Ishikawa (cell line): Measurements from ENCODE around the gene FGFR3.

ENCODE experiments used
- CEBPB ChIP-seq: IDR thresholded peaks from 2 replicates; pipeline ENCODE4 v1.6.1; 2012
- CREB1 ChIP-seq: IDR thresholded peaks from 2 replicates; pipeline ENCODE4 v1.6.1; 2012; ENCODE audit warnings: low read depth
- EGR1 ChIP-seq: IDR thresholded peaks from 2 replicates; pipeline ENCODE4 v1.6.1; 2012
- EP300 ChIP-seq: IDR thresholded peaks from 2 replicates; pipeline ENCODE4 v1.6.1; 2012; ENCODE audit warnings: borderline replicate concordance
- FOXM1 ChIP-seq: IDR thresholded peaks from 2 replicates; pipeline ENCODE4 v1.6.1; 2012; ENCODE audit warnings: low read depth, borderline replicate concordance
- NFIC ChIP-seq: IDR thresholded peaks from 2 replicates; pipeline ENCODE4 v1.6.1; 2012
- RAD21 ChIP-seq: IDR thresholded peaks from 2 replicates; pipeline ENCODE4 v1.6.1; 2012; ENCODE audit warnings: low read depth
- TAF1 ChIP-seq: IDR thresholded peaks from 2 replicates; pipeline ENCODE4 v1.6.1; 2012; ENCODE audit warnings: low read depth, mild to moderate bottlenecking
- TCF12 ChIP-seq: IDR thresholded peaks from 2 replicates; pipeline ENCODE4 v1.6.1; 2012; ENCODE audit warnings: low read depth
- TEAD4 ChIP-seq: IDR thresholded peaks from 2 replicates; pipeline ENCODE4 v1.6.1; 2012
- YY1 ChIP-seq: IDR thresholded peaks from 2 replicates; pipeline ENCODE4 v1.6.1; 2012; ENCODE audit warnings: low read depth
- ZBTB7A ChIP-seq: IDR thresholded peaks from 2 replicates; pipeline ENCODE4 v1.6.1; 2012; ENCODE audit warnings: low read depth
- TF ChIP-seq, protein P1 (sequence below): IDR thresholded peaks from 2 replicates; pipeline ENCODE4 v1.6.1; 2012
- TF ChIP-seq, protein P2 (sequence below): IDR thresholded peaks from 2 replicates; pipeline ENCODE4 v1.6.1; 2012; ENCODE audit warnings: low read depth, mild to moderate bottlenecking
- TF ChIP-seq, protein P3 (sequence below): IDR thresholded peaks from 2 replicates; pipeline ENCODE4 v1.6.1; 2012

The FGFR3 gene

DNA sequence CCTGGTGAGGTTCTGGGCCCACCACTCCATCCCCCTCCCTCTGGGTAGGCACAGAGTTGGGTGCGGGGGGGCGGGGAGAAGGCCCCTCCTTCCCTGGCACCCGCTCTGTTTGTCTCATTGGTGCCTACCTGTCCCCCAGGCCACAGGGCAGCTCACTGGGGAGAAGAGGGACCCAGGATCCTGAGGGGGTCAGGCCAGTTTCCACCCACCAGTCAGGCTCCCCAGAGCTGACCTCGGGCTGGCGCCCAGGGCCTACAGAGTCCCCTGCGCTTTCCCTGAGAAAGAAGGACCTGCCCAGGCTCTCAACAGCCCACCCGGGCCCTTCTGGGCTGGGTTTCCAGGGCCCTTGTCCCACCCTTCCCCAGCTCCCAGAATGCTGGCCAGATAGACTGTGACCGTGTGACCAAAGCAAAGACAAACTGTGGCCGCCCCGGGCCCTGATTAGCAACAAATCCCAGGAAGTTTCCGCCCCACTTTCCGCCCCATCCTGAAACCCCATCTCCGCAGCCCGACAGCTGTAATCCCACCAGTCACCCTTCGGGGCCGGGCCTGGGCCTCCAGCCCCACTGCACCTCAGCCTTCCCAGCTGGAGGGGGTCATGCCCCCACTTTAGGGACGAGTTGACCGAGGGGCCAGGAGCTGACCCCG, 33.8 kb upstream of the FGFR3 start:
- TF ChIP-seq, protein P1, sequence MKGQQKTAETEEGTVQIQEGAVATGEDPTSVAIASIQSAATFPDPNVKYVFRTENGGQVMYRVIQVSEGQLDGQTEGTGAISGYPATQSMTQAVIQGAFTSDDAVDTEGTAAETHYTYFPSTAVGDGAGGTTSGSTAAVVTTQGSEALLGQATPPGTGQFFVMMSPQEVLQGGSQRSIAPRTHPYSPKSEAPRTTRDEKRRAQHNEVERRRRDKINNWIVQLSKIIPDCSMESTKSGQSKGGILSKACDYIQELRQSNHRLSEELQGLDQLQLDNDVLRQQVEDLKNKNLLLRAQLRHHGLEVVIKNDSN, result no peak
- TF ChIP-seq EGR1 (no peak), NFIC (no peak)

DNA sequence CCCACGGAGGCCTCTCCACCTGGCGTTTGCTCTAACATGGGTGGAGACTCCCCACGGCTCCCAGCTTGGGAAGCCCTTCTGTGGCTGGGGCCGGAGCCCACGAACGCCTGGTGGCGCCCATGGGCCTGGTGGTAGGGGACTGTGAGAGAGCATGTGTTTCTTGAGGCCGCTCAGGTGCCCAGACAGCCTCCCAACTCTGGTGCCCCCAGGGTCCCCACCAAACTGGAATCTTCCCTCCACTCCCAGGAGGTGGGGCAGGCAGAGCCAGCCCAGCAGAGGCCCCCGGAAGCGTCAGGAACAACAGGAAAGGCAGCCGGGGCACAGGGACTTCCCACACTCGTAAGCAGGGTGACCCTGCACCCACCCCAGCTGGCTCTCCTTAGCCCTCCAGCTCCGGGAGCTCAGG, 33.3 kb upstream of the FGFR3 start:
- TF ChIP-seq TEAD4 (no peak), ZBTB7A (no peak), YY1 (no peak)
- TF ChIP-seq, protein P2, sequence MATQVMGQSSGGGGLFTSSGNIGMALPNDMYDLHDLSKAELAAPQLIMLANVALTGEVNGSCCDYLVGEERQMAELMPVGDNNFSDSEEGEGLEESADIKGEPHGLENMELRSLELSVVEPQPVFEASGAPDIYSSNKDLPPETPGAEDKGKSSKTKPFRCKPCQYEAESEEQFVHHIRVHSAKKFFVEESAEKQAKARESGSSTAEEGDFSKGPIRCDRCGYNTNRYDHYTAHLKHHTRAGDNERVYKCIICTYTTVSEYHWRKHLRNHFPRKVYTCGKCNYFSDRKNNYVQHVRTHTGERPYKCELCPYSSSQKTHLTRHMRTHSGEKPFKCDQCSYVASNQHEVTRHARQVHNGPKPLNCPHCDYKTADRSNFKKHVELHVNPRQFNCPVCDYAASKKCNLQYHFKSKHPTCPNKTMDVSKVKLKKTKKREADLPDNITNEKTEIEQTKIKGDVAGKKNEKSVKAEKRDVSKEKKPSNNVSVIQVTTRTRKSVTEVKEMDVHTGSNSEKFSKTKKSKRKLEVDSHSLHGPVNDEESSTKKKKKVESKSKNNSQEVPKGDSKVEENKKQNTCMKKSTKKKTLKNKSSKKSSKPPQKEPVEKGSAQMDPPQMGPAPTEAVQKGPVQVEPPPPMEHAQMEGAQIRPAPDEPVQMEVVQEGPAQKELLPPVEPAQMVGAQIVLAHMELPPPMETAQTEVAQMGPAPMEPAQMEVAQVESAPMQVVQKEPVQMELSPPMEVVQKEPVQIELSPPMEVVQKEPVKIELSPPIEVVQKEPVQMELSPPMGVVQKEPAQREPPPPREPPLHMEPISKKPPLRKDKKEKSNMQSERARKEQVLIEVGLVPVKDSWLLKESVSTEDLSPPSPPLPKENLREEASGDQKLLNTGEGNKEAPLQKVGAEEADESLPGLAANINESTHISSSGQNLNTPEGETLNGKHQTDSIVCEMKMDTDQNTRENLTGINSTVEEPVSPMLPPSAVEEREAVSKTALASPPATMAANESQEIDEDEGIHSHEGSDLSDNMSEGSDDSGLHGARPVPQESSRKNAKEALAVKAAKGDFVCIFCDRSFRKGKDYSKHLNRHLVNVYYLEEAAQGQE, result no peak

DNA sequence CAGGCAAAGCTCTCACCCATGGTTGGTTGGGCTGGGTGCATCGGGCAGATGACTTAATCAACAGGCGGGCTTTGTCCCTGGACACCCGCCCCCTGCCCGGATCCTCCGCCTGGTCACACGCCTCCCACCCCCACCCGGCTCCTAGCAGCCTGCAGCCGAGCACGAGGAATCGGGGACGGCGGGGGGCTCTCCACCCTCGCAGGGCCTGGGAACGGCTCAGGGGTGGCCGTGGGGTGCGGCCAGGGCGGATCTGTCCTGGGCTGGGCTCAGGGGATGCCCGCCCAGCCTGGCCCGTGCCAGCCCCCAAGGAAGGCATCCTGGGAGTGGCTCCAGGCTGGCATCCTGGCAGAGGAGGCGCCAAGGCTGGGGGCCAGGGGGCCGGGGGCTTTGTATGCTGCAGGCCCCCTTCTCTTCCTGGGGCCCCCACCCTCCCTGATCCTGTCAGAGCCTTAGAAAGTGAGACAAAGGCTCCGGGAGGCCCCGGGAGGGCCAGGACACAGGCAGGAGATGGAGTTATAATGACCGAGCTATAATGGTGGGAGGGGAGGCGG, 32.5 kb upstream of the FGFR3 start:
- TF ChIP-seq RAD21 (no peak), FOXM1 (no peak), TCF12 (no peak), TAF1 (no peak), ZBTB7A (0 out of 2 replicates have a peak, but pooled peaks have one; percentile 47)
- TF ChIP-seq, protein P3, sequence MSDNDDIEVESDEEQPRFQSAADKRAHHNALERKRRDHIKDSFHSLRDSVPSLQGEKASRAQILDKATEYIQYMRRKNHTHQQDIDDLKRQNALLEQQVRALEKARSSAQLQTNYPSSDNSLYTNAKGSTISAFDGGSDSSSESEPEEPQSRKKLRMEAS, result no peak

DNA sequence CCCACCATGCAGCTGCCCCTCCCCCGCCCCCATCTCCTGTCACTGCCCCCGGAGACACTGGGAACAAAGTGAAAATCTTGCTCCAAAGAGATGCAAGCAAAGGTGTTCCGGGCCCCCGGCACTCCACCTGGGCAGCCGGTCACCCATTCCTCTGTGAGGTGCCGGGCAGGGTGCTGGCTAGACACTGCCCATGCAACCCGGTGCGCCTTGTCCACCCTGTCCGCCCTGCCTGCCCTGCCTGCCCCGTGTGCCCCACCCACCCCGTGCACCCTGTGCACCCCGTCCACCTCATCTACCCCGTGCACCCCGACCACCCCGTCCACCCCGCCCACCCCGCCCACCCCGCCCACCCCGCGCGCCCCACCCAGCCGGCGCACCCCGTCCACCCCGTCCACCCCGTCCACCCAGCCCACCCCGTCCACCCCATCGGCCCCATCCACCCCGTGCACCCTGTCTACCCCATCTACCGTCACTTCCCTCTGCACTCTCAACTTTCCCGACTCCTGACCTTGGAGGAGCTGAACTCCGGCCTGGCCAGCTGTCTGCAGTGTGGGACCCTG, 31.9 kb upstream of the FGFR3 start:
- TF ChIP-seq ZBTB7A, result no peak
- TF ChIP-seq, protein P1, result no peak
- no peak for TF ChIP-seq NFIC
- TF ChIP-seq, protein P2, result no peak
- TF ChIP-seq CREB1, result no peak
- no peak for TF ChIP-seq FOXM1

DNA sequence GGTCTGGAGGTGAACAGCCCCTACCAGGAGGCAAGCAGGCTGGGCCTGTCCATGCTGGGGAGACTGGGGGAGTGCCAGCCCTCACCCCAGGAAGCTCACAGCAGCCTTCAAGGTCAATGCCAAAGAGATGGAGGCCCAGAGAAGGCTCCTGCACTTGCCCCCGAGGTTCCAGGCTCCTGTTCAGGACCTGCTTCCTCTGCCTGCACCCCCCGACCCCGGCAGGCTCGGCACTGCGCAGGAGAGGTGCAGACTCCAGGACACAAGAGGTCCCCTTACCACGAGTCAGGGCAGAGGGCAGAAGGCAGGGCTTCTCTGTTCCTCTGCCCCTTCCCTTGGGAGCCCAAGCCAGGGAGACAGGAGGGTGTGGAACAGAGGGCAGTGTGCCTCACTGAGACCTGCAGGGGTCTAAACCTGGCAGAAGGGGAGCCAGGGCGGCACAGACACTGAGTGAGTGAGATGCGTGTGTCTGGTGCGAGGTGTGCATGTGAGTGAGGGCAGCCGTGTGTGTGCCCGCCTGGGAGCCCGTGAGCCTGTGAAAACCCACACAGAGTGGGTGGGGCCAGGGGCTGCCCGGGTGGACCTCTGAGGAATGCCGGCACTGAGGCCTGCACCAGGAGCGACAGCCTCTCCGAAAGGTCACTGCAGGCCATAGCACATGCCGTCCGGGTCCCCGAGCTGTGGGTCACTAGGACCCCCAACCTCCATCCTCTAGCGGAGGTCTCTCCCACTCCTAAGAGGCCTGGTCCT, 30.7 kb upstream of the FGFR3 start:
- TF ChIP-seq YY1 (no peak), TAF1 (no peak), TCF12 (no peak), EP300 (no peak), TEAD4 (no peak)
- TF ChIP-seq, protein P1, result no peak

DNA sequence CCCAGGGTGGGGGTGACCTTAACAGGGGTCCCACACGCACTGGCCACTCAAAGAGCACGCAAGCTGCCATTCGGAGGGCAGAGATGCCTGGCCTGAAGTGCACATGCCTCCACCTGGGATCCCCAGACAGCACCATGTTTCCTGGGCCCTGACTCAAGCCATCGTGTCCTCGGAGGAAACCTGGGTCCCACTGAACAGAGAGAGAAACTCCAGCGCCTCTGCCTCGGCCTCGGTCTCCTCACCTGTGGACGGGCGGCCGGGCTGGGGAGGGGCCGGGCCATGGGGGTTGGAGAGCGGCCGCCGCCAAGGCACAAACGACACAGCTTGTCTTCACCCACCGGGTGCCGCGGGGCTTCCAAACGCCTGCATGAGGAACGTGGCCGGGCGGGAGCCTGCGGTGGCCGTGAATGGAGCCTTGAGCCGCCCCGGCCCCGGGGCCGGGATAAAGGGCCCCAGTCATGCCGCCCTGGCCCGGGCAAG, 30.0 kb upstream of the FGFR3 start:
- TF ChIP-seq NFIC (no peak), YY1 (no peak), CEBPB (no peak), CREB1 (no peak), RAD21 (no peak), ZBTB7A (no peak), EGR1 (no peak), TAF1 (no peak), EP300 (no peak), TEAD4 (no peak), FOXM1 (no peak), TCF12 (no peak)
- TF ChIP-seq, protein P3, result no peak
- TF ChIP-seq, protein P1, result no peak
- TF ChIP-seq, protein P2, result no peak
